Large intestine (tissue), 3 donors: ENCODE measurements around the gene TNFRSF21. TPM values are rescaled to one million over a fixed set of nuclear protein-coding genes. Genes with fewer than 3 reads are reported as not detected.

Source experiments
- DNase-seq, 2 donors: peaks; one replicate each; pipeline versions ENCODE4 v3.0.0 to v3.0.0-alpha.2; 2013
- H3K27ac ChIP-seq: one replicate; pipeline ENCODE4 v1.5.1; 2013; ENCODE audit warnings: low read length
- H3K27me3 ChIP-seq: 2 replicates; pipeline ENCODE4 v1.6.1; 2013; ENCODE audit warnings: low read length; ENCODE audit not compliant: control insufficient read depth, insufficient read depth
- H3K36me3 ChIP-seq: 2 replicates; pipeline ENCODE4 v1.6.1; 2013; ENCODE audit warnings: low read length; ENCODE audit not compliant: control insufficient read depth, insufficient read depth
- H3K4me1 ChIP-seq: one replicate; pipeline ENCODE4 v1.6.1; 2013; ENCODE audit warnings: low read length; ENCODE audit not compliant: control insufficient read depth, insufficient read depth
- H3K4me3 ChIP-seq: one replicate; pipeline ENCODE4 v1.5.1; 2013; ENCODE audit warnings: low read length
- H3K9me3 ChIP-seq: one replicate; pipeline ENCODE4 v1.6.1; 2013; ENCODE audit warnings: mild to moderate bottlenecking, low read depth, low read length, moderate library complexity; ENCODE audit not compliant: control insufficient read depth
- WGBS: methylation state at CpG from one replicate; pipeline ENCODE4 v1.1.5; 2013; ENCODE audit warnings: low lambda C conversion rate; ENCODE audit not compliant: insufficient coverage; 5-methylcytosine and 5-hydroxymethylcytosine counted together
- polyA plus RNA-seq: library from polyadenylated mRNA; unstranded; fragments of 120-200 nt; gene quantifications from one replicate; pipeline ENCODE4 v1.2.1, GENCODE V29; 2013

Gene TNFRSF21
- polyA plus RNA-seq, 1 donor, result 22.8 TPM

DNA sequence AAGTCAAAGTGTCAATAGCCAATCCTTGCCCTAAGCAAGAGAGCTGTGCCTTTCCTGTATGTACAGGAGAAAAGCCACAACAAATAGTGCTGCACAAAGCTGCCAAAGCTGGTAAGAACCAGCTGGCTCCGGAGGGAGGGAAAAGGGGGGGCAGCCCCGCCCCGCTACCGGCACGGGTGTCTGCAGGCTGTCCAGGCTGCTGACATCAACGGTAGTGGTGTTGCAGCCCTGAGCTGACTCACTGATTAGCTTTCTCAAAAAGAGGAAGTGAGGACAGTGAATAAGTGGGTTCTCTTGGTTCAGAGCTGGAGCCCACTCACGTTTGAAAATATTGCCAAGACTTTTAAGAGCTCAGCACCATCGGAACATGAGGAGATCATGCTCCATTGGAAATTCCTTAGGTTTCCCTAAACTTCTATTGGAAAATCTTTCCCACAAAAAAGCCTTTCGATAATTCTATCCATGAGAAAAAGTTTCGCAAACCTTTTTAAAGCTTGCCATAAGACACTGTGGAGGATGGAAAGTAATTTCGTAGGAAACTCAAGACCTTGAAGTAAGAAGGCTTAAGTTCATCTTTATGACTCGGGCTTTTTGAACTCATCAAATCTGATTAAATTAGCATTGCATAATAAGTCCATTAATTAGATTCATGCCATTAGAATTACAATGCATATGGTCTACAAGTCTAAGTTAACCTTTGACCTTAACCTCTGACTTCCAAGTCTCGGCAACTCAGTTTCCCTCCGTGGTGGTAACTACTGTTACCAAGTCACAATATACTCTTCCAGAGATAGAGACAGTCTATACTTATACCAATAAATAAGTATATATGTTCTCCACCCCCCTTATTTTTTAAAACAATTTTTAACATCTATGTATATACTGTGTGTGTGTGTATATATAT, 67.0 kb downstream of the TNFRSF21 start:
- Histone ChIP-seq H3K27me3 (no peaks in the 10 kb centered on the region), H3K9me3 (no peaks in the 10 kb centered on the region), H3K27ac (peak overlapping the region; percentile 77), H3K4me1 (peaks cover 22% of the 10 kb centered on the region), H3K4me3 (no peak overlapping the region), H3K36me3 (no peaks in the 10 kb centered on the region)
- DNase-seq, result peak; percentile 91 to 95
- 76% methylated on average over 2 of the region's 14 CpGs for WGBS

DNA sequence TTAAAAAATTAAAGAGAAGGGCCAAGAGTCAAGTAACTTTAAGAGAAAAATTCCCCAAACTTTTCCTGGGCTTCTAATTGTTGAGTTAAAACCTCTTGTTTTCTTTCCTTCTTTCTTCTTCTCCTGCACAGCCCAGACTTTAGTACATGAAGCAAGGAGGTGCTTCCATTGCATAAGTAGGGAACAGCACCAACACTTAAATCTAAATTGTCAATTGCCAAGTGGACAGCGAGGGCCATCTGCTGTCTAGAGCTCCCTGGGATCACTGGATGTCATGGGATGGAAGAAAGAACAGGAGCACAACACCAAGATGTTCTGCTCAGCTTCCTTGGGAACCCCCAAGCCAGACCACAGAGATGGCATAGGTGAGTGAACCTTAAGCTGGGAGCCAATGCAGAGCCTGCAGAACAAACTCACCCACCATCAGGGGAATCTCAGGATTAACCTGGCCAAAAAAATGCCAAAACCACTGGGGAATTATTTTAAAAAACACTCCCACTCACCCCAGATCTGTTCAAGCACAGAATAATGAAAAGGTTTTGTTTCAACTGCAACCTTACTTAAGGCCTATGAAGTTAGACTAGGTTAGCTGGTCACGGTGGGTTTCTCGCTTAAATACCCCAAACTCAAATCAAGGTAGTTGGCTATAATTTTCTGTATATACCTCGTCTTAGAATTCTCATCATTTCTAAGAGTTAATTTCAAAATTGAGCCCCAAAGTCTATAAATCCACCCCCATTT, 67.8 kb downstream of the TNFRSF21 start:
- no peaks in the 10 kb centered on the region for H3K9me3 ChIP-seq
- H3K36me3 ChIP-seq, result no peaks in the 10 kb centered on the region
- peak overlapping the region; percentile 77 for H3K27ac ChIP-seq
- no peaks in the 10 kb centered on the region for H3K27me3 ChIP-seq
- no peak for DNase-seq
- no peak overlapping the region for H3K4me3 ChIP-seq
- H3K4me1 ChIP-seq, result peaks cover 25% of the 10 kb centered on the region
- WGBS, result no CpG with 5 or more reads among the region's 4 CpGs

DNA sequence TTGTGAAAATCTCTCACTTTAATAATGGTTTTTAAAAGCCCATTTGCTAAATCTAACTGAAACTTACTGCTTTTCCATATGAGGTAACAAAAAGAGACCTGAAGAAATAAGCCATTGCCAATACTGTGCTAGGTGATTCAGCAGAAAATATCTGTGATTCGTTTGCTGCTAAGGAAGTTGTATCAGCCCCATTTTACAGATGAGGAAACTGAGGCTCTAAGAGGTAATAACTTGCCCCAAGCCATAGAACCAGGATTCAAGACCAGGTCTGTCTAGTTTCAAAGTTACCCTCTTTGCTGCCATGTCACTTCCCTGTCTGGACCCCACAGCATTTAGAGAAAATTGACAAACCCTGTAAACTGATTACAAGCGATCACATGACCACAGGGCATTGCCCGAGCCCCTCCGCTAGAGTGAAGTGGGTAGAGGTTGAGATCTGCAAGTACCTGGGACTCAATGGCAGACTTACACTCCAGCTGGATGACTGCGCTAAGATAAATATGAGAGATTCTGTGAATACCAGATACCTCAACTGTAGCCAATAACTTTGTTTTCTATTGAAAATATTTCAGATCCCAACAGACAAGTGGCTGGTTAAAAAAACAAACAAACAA, 69.3 kb downstream of the TNFRSF21 start:
- no peaks in the 10 kb centered on the region for H3K9me3 ChIP-seq
- no CpG with 5 or more reads among the region's 5 CpGs for WGBS
- H3K27me3 ChIP-seq, result no peaks in the 10 kb centered on the region
- H3K4me3 ChIP-seq, result no peak overlapping the region
- no peak overlapping the region for H3K27ac ChIP-seq
- H3K36me3 ChIP-seq, result no peaks in the 10 kb centered on the region
- peaks cover 36% of the 10 kb centered on the region for H3K4me1 ChIP-seq
- no peak for DNase-seq

DNA sequence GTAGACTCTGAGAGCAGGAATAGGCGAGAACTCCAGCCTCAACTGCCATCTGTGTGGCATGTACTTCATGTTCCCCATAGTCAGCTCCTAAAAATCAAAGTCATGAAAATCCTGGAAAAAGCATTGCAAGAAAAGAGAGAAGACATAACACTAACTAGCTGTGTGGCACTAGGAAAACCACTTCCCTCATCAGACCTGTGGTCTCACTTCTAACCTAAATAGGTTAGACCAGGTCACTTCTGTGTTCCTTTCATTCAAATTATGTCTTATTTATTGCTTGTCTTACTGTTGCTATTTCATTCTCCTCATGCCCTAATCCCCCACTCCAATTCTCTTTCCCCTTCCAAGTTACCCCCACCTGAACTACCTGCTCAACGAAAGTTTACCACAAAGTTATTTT, 70.2 kb downstream of the TNFRSF21 start:
- DNase-seq, result no peak
- no peak overlapping the region for H3K27ac ChIP-seq
- no peaks in the 10 kb centered on the region for H3K9me3 ChIP-seq
- whole genome bisulfite sequencing, result 100% methylated on average over 1 of the region's 2 CpGs
- H3K36me3 ChIP-seq, result peaks cover 1% of the 10 kb centered on the region
- H3K4me1 ChIP-seq, result peaks cover 41% of the 10 kb centered on the region
- no peak overlapping the region for H3K4me3 ChIP-seq
- H3K27me3 ChIP-seq, result no peaks in the 10 kb centered on the region

DNA sequence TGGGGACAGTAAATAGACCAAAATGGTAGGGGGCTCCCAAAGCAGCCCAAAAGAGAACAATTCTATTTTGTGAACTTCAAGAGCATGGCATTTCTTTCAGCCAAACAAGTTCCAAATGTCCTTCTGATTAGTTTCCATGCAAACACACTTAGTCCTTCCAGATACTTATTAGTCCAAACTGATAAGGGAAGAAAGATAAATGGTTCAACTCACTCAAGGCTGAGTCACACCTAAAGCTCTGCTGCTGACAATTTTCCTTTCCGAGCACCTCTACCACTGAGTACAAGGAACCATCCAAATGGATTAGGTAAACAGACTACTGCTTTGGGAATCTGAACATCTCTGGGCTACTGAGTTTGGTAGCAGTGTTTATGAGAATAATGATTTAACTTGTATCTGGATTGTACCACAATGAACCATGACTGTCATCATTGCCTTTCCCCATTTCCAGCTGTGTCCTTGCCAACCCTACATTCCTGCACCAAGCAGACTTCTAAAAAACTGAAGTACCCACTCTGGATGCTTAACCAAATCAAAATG, 71.2 kb downstream of the TNFRSF21 start:
- Histone ChIP-seq H3K36me3 (peaks cover 6% of the 10 kb centered on the region), H3K9me3 (no peaks in the 10 kb centered on the region), H3K27ac (peak overlapping the region; percentile 68), H3K4me3 (no peak overlapping the region), H3K27me3 (no peaks in the 10 kb centered on the region), H3K4me1 (peaks cover 41% of the 10 kb centered on the region)
- peak in 1 of 2 donors; percentile 64 for DNase-seq
- no CpG with 5 or more reads among the region's 1 CpG for WGBS

DNA sequence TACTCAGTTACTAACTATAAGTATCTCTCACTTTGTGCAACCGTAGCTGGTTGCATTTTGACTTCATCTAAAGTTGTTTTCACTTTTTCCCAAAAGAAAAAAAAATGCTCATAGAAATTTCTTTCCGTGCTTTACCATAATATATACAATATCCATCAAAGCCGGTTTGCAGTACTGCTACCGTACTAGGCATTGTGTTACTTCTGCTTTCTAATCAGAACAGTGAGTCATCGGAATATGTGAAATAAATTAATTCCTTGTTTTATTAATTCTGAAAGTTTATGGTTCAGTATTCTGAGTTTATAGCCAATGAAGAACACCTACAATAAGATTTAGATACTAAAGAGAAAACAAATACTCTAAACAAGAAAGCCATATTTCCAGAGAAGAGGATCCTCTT, 72.5 kb downstream of the TNFRSF21 start:
- no CpG with 5 or more reads among the region's 5 CpGs for WGBS
- DNase-seq, result no peak
- Histone ChIP-seq H3K9me3 (no peaks in the 10 kb centered on the region), H3K4me1 (peaks cover 34% of the 10 kb centered on the region), H3K27me3 (no peaks in the 10 kb centered on the region), H3K27ac (peak overlapping the region; percentile 78), H3K36me3 (peaks cover 12% of the 10 kb centered on the region), H3K4me3 (no peak overlapping the region)

DNA sequence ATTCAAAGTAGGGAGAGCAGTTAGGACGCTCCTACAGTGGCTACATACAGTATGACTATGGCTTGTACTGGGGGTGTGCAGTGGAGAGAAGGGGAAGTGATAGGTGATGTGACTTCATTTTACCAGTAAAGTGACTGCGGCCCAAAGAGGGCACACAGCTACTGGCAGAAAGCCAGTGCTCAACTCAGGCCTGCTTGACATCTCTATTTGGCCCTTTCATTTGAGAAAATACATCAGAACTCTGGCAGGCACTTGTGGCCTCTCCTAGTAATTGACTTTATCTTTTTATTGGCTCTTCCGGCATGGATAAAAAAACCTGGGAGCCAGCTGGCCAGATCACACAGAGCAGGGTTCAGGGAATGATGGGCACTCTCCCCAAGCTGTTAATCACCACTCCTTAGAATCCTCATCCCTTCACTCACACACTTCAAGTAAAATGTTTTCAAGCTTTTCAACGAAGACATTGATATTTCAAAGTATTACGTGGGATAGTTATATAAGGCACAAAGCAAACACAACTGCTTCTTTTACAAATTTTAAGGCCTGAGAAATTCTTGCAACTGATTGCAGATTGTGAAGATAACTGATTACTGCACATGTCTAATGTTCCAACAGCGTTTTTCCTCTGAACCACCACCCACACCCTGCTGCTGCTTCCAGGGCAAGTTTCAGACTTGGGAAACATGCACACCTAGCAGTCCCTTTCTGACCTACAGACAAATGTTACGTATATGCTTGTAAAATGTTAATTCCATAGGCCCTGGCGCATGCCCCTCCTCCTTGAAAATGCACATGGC, 73.5 kb downstream of the TNFRSF21 start:
- Histone ChIP-seq H3K4me1 (peaks cover 30% of the 10 kb centered on the region), H3K27me3 (no peaks in the 10 kb centered on the region), H3K9me3 (no peaks in the 10 kb centered on the region), H3K27ac (peak overlapping the region; percentile 78), H3K4me3 (no peak overlapping the region), H3K36me3 (peaks cover 16% of the 10 kb centered on the region)
- DNase-seq, result peak; percentile 79 to 81
- WGBS, result 100% methylated on average over 1 of the region's 8 CpGs

DNA sequence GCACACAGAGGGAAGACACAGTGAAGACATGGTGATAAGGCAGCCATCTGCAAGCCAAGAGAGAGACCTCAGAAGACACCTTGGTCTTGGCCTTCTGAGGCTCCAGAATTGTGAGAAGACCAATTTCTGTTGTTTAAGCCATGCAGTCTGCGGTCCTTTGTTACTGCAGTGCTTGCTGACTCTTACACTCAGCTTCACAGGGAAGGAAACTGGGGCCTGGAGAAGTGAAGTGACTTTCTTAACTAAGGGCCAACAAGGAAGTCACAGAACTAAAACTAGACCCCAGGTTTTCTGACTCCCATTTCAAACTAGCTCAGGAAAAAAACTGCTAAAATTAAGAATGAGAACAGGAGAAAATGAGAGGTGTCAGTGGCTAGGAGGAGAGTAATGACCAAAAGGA, 74.3 kb downstream of the TNFRSF21 start:
- no peak for DNase-seq
- Histone ChIP-seq H3K36me3 (peaks cover 16% of the 10 kb centered on the region), H3K27me3 (no peaks in the 10 kb centered on the region), H3K27ac (peak overlapping the region; percentile 78), H3K4me3 (no peak overlapping the region), H3K4me1 (peaks cover 30% of the 10 kb centered on the region), H3K9me3 (no peaks in the 10 kb centered on the region)
- no CpG with 5 or more reads among the region's 1 CpG for WGBS

DNA sequence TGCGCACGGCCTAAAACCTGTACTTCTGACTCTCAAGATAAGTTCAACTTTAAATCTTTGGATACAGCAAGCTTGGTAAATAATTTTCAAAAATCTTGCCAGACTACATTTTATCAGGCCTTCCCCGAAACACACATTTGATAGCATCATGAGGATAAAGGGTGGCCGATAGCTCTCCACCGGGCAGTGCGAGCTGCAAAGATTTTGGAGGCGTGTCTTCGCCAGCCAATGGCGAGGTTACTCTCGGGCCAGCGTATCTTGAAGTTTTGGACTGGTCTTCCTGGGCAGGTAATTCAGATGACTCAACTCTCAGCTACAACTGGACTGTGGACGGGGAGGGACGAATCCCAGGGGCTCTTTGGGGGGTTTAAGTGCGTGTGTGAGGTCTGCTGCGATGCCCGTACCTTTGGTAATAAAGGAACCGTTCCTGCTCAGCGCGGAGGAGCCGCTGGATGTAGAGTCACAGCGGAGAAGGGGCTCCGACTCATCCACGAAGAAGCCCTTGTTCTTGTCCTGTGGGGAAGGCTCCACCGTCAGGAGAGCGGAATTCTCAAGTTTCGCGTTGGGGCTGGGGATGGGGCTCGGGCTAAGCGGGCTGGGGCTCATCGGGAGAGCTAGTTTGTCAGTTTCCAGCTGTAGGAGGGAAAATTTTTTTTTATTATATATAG, 75.3 kb downstream of the TNFRSF21 start:
- Histone ChIP-seq H3K4me3 (no peak overlapping the region), H3K36me3 (peaks cover 16% of the 10 kb centered on the region), H3K4me1 (peaks cover 30% of the 10 kb centered on the region), H3K9me3 (no peaks in the 10 kb centered on the region), H3K27me3 (no peaks in the 10 kb centered on the region), H3K27ac (no peak overlapping the region)
- 86% methylated on average over 1 of the region's 30 CpGs for WGBS
- DNase-seq, result peak; percentile 46 to 64
